ENCODE measurements around the gene FBXL4. TPM values are rescaled to one million over a fixed set of nuclear protein-coding genes. Genes with fewer than 3 reads are reported as not detected.

FBXL4 gene
- total RNA-seq: 24.9 TPM

DNA sequence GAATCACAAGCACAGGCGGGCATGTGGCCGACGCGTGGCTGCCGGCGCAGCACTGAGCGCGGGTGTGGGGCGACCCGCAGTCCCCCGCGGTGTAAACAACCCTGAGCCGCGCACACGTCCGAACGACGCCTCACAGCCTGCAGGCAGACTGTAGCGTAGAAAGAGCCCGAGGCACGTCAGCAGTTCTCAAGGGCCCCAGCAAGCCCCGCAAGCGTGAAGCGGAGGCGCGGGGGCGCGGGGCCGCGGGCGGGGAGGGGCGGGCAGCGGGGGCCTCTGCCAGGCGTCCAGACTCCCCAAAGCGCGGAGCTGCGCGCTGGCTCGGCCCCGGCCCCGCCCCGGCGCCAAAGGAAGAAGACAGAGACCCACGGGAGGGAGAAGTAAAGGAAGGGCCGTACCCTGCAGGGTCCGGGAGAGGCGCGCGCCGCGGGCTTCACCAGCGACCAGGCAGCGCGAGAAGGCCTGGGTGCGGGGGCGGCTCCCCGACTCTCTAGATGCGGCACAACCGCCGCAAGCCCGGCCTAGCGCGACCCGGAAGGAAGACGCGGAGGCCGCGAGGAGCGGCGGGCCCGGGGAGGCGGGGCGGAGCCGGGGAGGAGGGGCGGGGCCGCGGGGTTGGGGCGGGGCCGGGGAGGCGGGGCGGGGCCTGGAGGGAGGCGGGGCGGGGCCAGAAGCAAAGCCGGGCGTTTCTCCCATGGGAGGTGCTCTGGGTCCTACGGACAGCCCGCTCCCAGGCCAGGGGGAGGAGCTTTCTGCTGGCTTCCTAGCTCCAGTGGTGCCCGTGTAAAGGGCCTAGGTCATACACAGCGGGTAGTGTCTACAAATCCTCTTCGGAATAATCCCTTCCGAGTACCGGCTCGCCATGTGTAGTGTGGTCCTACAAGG, at the start of gene FBXL4:
Gene FBXL4 (minus strand): TSS at position 536 of the 882 bp plus-strand sequence. CDS start 20,958 bp downstream, outside the sequence.
- peak; percentile 85 to 88 for DNase-seq (ENCODE audit: low spot score in 2 of 2)
- FAIRE-seq: no peak

DNA sequence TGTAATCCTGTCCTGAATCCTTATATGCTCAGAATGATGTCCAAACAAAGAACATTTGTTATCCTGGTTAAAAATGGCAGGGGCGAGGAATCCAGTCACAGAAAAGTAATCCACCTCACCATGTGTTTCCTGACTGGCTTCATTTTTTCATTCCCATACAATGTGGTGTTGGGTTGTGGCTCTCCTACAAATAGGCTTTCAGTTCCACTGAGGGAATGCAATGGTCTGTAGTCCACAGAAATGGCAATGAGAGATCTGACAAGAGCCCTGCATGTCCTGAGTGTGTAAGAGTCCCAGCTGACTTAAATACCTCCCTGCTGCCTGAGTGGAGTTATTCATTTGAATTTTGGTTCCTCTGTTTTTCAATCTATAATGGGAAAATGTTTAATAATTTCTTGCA, 47.4 kb upstream of the FBXL4 start:
- no peak for FAIRE-seq

DNA sequence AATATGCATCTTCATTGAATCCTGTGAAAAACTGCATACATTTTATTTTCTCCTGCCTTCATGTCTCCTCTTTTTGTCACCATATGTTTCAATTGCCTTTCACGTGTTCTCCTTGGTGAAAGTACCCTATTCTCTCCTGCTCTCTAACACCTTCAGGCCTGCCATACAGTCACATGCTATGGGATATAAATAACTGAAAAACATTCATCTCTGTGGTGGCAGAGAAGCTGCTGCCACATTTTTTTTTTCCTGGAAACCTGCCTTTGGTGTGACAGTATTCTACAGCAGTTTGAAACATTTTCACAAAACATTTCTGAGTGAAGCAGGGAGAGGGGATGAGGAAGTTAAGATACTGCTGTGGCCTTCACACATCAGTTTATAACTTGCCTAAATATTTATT, 44.8 kb upstream of the FBXL4 start:
- DNase-seq (ENCODE audit: low spot score in 2 of 2): no peak

More for the DNA sequence above, 47.4 kb upstream of the FBXL4 start:
- DNase-seq (ENCODE audit: low spot score in 2 of 2): no peak

DNA sequence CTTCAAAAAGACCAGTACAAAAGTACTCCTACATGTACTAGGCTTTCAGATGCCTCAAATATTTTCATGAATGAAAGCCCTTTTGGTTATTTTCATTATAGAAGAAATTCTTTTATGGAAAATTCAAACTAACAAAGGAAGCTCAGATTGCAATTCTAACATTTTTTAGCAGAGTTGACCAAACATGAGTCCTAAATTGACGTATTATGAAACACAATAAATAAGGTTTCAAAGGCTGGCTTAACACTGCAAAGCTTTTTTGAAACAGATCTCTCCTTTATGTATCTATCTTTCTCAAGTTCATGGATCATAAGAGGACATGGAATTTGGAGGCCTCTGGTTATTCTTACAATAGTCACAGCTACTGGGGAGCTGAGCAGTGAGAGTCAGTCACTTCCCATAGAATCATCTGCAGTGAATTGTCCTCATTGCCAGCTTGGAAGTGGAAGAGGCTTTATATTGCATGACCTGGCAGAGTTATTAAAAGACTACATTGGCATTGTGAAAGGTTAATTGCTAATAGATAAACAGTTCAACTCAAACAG, 38.4 kb upstream of the FBXL4 start:
- FAIRE-seq: no peak
- no peak for DNase-seq (ENCODE audit: low spot score in 2 of 2)

More for the DNA sequence above, 44.8 kb upstream of the FBXL4 start:
- FAIRE-seq: no peak

DNA sequence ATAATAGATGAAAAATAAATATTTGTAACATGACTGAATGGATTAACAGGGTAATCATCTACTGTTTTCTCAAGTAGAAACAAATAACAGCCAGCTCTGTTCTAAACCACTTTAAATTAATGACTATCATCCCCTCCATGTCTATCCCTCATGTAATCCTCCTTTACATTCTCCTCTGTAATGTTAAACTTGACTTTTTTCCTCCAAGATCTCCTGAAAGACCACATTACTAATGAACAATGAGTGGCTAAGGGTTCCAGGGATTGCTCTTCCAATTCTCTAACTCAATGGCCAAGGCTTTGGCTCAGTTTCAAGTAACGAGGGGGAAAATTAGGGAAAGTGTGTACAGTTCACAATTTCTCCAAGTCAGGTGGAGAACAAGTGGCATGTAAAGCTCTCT, 37.6 kb upstream of the FBXL4 start:
- no peak for DNase-seq (ENCODE audit: low spot score in 2 of 2)
- no peak for FAIRE-seq

DNA sequence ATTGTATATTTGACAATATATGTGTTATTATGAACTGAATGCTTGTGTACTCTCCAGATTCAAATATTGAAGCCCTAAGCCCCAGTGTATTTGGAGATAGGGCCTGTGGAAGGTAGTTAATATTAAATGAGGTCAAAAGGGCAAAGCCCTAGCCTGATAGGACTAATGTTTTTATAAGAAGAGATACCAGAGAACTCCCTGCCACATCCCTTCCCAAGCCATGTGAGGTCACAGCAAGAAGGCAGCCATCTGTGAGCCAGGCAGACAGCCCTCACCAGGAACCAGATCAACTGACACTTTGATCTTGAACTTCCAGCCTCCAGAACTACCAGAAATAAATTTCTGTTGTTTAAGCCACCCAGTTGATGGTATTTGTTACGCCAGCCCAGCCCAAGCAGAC, 36.4 kb upstream of the FBXL4 start:
- FAIRE-seq (no peak), DNase-seq (ENCODE audit: low spot score in 2 of 2) (no peak)

DNA sequence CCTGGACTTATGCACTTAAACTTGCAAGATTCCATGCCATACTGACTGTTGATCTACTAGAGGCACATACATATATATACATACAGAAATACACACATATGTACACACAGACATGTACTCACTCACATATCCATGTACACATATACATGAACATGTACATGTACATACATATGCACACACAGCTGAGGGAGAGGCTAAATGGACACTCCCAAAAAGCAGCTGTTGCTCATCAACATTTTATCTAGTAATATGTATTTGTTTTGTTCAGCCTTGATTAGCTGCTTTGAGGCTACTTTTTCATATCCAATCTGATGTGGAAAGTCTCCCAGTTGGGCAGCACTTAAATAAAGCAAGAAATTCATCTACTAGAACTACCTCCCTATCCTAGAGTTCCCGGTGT, 33.7 kb upstream of the FBXL4 start:
- no peak for FAIRE-seq

DNA sequence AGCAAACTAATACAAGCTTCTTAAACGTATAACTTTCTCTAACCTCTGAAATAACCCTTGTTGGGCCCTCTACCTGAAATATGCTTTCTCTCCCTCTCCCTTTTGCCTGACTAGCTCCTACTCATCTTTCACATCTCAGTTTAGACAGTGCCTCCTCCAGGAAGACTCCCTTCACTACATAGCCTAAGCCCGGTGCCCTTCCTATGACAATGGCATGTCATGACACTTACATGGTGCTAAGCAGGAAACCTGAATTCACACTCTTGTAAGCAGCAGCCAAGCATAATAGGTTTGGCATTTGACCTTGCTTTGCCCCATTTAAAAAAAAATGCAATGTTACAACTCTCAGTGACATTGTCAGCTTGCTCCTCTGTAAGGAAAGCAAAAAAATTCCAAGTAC, 33.1 kb upstream of the FBXL4 start:
- DNase-seq (ENCODE audit: low spot score in 2 of 2): no peak
- FAIRE-seq: no peak

More for the DNA sequence above, 33.7 kb upstream of the FBXL4 start:
- DNase-seq (ENCODE audit: low spot score in 2 of 2): no peak

DNA sequence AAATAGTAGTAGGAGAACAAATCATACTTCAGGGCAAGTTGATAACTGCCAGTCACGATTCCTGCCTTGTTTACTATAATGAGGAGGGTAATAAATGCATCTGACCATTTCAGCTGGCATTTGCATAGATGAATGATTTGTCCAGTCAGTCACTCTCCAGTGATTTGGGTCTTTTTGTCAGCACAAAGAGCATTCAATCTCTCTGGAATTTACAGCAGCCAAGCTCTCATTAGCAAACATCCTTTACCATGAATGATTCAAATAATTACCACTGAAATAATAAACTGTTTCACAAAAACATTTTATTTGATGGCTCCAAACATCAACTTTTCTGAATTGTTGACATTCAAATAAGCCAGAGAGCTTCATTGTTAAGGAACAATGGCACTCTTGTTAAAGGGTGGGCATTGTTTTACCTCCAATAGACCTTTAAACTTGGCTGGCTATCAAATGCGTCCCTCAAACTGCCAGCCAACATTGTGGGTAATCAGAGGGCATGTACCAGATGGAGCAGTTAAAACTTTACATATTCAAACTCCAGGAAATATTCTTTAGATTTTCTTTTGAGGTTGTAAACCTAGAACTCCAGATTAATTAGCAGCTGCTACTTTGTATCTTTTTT, 30.0 kb upstream of the FBXL4 start:
- no peak for DNase-seq (ENCODE audit: low spot score in 2 of 2)
- FAIRE-seq: no peak

DNA sequence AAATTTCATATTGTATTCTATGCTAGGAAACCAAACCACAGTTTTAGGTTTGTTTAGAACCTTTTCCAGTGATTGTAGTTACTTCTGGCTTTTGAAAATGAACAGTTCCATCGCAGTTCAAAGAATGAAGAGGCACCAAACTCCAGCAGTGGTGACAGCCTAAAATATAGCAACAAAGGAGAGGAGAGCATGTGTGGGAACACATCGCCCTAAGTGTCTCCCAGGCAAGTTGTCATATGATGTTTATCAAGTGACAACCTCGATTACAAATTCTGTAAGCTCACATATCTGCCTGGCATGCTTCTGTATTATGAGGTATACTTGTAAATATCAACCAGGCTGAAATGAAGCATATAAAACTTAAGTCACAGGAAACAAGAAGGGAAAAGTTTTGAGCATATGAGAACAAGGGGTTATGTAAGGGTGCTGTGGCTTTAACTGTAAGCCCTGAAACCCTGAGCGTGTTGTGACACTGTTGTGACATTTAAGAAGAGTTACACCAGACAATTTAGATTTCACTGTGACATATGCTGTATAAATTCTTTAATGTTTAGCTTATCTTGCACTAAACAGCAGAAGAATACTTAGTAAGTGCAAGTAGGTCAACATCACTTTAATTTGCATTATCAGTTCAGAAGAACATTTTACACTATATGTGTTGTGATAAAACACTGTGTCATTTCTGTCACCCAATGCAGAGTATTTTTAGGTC, 29.1 kb upstream of the FBXL4 start:
- no peak for DNase-seq (ENCODE audit: low spot score in 2 of 2)
- FAIRE-seq: no peak

DNA sequence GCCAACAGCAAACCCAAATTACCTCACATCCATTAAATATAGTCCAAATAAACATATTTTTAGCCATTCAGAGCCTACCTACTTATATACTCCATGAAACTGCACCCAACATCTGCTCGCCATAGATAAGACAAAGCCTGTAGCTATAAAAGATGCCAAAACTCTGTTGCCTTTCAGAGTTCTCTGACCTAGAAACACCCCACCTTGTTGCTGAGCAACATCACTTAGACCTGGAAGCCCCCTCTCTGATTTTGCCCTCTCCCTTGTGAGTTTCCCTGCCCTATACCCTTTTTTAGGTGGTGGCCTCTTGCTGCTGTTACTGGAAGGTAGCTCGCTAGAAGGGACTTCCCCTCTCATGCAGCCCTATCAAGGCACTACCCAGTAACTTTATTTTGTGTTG, 27.7 kb upstream of the FBXL4 start:
- no peak for FAIRE-seq
- DNase-seq (ENCODE audit: low spot score in 2 of 2): no peak

DNA sequence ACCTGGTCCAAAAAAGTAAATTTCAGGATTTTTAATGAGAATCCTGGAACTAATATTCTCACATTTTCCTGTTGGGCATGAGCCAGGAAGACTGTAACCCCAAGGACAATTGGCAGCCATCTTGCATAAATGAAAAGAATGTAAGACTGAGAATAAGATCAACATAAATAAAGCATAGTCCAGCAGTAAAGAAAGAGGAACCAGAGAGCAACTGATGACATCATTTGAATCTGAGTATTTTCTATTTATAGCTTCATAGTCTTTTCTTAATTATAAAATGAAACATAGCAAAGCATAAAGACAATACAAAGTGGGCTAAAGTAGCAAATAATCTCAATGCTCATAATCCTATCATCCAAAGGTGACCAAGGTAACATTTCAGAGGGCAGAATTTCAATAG, 26.6 kb upstream of the FBXL4 start:
- DNase-seq (ENCODE audit: low spot score in 2 of 2) (no peak), FAIRE-seq (no peak)

DNA sequence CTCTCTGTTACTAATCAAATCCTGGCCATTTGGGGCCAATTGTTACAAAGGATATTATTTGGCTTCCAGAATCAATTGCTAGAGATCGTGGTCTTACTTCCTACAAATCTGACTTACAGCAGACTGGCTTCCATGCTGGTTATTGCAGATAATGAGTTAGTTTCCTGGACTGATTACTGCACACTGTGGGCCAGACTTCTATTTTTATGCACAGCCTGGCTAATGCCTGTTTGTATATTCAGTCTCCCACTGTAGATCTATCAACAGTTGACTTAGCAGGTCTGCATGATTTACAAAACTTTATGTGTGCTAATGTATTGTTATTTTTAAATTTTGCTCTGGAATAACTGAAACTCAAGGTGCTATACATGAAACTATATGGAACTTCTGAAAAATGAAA, 25.8 kb upstream of the FBXL4 start:
- no peak for DNase-seq (ENCODE audit: low spot score in 2 of 2)
- no peak for FAIRE-seq

DNA sequence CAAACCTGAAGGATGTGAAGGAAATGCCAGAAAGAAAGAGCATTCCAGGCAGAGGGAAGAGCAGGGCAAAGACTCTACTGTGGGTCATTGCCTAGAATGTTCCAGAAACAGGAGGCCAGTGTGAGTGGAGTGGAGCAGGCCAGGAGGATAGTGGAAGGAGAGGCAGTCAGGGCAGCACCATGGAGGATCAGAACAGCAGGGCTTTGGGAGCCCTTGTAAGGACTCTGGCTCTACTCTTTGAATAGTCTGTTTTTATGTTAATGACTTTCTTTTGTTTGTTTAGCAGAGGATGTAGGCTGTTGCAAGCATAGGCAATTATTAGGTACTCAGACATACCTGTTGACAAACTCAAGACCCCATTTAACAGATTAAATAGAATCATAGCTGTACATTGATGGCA, 23.6 kb upstream of the FBXL4 start:
- no peak for DNase-seq (ENCODE audit: low spot score in 2 of 2)
- no peak for FAIRE-seq

DNA sequence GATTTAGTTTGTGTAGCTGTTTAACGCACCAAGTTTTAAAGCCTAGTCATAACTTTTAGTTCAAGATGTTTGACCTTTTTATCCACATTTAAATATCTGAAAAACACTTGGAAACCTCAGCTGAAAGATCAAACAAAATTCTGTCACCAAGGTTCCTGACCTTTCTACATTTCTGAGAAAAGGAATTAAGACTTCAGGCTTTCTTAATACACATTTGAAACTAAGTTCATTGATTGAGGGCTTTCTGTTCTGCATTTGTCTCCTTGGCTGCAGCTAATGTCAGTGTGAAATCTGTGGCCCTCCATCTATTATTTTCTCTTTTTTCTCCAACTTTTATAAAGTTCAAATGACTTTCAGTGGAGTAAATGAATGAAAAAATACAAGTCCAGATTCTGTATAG, 22.7 kb upstream of the FBXL4 start:
- no peak for FAIRE-seq

DNA sequence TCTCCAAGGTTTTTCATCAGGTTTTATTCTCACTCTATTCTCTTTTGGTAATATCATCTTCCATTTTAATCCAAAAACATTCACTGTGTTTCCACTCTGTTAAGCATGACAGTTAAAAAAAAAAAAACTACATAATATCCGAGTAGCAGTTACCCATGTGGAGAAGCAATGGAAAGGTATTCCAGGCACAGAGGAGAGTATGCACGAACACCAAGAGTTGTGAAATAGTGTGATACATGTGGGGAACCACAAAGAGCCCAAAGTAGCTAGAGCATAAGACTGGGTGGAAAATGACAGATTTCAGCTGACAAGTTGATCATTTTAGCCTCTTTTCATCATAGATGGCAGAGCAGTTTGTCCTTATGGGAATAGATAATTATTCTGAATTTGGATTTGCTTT, 19.9 kb upstream of the FBXL4 start:
- no peak for FAIRE-seq

More for the DNA sequence above, 22.7 kb upstream of the FBXL4 start:
- no peak for DNase-seq (ENCODE audit: low spot score in 2 of 2)

DNA sequence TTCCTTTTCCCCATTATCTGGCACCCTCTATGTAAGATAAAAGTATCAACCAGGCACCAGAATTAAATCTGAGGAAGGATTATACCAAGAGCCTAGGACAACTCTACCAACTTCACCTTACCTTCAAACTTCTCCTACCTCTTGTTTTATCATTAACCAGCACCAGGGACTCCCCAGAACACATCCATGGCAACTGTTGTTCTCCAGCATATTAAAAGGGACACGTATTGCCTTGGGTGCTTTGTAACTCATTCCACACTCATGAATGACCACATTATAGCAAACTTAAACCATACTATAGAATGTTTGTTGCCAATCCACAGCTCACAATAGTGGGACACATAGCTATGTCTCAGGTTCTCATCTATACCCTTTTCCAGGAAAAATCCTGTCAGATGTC, 11.9 kb upstream of the FBXL4 start:
- DNase-seq (ENCODE audit: low spot score in 2 of 2) (no peak), FAIRE-seq (no peak)

More for the DNA sequence above, 19.9 kb upstream of the FBXL4 start:
- DNase-seq (ENCODE audit: low spot score in 2 of 2): no peak

DNA sequence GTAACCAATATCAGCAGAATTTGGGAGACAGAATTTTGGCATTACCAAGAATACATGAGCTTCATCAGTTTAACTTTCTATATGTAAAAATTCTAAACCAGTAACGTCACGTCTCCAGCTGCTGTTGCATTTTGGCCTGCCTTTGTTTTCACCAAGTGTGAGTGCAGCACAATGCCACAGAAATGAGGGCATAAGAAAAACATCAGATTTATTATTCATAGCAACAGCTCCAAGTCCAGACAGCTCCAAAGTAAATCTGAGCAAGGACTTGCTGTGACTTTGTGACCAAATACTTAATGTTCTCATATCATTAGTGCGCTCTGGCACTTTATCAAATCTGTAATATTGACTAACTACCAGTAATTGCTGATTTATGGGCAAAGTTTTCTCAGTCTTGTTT, 11.0 kb upstream of the FBXL4 start:
- DNase-seq (ENCODE audit: low spot score in 2 of 2): no peak
- no peak for FAIRE-seq

DNA sequence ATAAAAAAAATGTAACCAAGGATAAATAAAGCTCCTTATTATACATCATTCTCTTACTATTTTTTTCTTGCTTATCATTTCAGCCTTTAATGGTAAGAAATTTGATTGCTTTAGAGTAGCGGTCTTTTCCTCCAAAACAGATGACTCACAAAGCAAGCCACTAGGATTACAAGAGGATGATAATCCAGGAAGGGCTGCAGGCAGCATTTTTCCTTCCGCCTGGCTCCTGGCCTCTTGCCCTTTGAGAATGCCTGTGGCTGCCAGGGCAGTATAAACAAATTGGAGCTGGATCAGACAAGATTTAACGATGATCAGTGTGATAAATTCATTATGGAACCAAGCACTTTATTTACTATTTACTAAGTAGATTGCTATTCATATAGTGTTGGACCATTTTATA, 9.7 kb upstream of the FBXL4 start:
- DNase-seq (ENCODE audit: low spot score in 2 of 2) (no peak), FAIRE-seq (no peak)

DNA sequence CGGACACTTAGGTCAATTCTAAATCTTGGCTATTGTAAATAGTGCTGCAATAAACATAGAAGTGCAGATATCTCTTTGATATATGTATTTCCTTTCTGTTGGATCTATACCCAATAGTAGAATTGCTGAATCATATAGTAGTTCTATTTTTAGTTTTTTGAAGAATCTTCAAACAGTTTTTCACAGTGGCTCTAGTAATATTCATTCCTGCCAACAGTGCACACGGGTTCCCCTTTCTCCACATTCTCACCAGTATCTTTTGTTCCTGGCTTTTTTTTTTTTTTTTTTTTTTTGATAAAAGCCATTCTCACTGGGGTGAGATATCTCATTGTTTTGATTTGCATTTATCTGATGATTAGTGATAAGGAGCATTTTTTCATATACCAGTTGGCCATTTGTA, 1.8 kb upstream of the FBXL4 start:
- no peak for FAIRE-seq

DNA sequence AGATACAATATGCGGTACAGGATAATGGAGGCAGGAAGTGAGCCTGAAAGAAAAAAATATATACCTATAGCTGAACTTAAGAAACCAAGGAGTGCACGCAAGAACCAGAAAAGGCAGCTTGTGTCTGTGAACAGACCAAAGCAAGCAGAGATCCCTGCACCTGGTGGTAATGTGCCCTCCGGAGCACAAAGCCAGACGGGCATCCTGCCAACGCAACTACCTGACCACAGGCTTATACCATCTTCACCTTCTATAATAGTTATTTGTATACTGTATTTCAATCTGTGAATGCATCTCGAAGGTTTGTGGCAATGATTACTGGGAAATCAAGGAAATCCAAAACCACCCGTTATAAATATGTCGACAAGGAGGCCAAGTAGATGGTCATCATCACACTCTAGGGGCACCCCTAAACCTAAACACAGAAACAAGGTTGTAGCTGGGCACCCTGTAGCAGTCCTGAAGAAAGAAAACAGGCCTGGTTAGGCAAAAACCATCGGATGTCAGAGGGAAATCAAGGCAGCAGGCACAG, 801 bp downstream of the FBXL4 start:
- no peak for DNase-seq (ENCODE audit: low spot score in 2 of 2)
- FAIRE-seq: no peak

More for the DNA sequence above, 1.8 kb upstream of the FBXL4 start:
- DNase-seq (ENCODE audit: low spot score in 2 of 2): no peak

Measured in frontal cortex (tissue), 4 donors.